CD14-positive monocyte (primary cell): Measurements from ENCODE around the gene OR6K3. TPM values are rescaled to one million over a fixed set of nuclear protein-coding genes. Genes with fewer than 3 reads are reported as not detected.
"Not testable (repeated sequence)": the region's sequence is repeated elsewhere in the genome, so short reads cannot be mapped to it uniquely, and the experiment has no call there.

Source experiments
- DNase-seq, 3 donors: peaks; one replicate each; pipeline ENCODE4 v3.0.0-alpha.2; 2011 to 2022
- H2AFZ ChIP-seq: 2 replicates; pipeline ENCODE4 v1.6.0; 2012; ENCODE audit warnings: mild to moderate bottlenecking, low read depth, low read length, inconsistent platforms; ENCODE audit not compliant: insufficient read depth, poor library complexity, severe bottlenecking
- H3K27ac ChIP-seq, 2 donors: 1 replicate in 1 of 2; 2 replicates in 1 of 2; pipeline ENCODE4 v1.5.1; 2012 to 2013; ENCODE audit warnings: low read length in 2 of 2, control low read depth in 1 of 2, inconsistent platforms in 1 of 2, low read depth in 1 of 2, mild to moderate bottlenecking in 1 of 2
- H3K27me3 ChIP-seq, 2 donors: one replicate each; pipeline versions ENCODE4 v1.6.0 to v1.6.1; 2011 to 2013; ENCODE audit warnings: low read length in 2 of 2; ENCODE audit not compliant: control insufficient read depth in 2 of 2, insufficient read depth in 2 of 2
- H3K36me3 ChIP-seq, 2 donors: replicated peaks in 1 of 2; 1 replicate in 1 of 2; 2 replicates in 1 of 2; pipeline versions ENCODE4 v1.5.1 to v1.6.1; 2012 to 2013; ENCODE audit warnings: low read length in 2 of 2, control low read depth in 1 of 2, inconsistent platforms in 1 of 2, mild to moderate bottlenecking in 1 of 2; ENCODE audit not compliant: insufficient read depth in 2 of 2, control insufficient read depth in 1 of 2
- H3K4me1 ChIP-seq, 2 donors: 1 replicate in 1 of 2; 2 replicates in 1 of 2; pipeline versions ENCODE4 v1.5.1 to v1.6.1; 2012 to 2013; ENCODE audit warnings: low read length in 2 of 2, control low read depth in 1 of 2, inconsistent platforms in 1 of 2, mild to moderate bottlenecking in 1 of 2, moderate library complexity in 1 of 2; ENCODE audit not compliant: insufficient read depth in 2 of 2, control insufficient read depth in 1 of 2
- H3K4me2 ChIP-seq: replicated peaks from 2 replicates; pipeline ENCODE3; 2012; ENCODE audit warnings: low read length, moderate library complexity, mild to moderate bottlenecking; ENCODE audit not compliant: poor library complexity, severe bottlenecking; ENCODE audit errors: extremely low read depth
- H3K4me3 ChIP-seq, 3 experiments: fragments of 200-600 bp in 1 of 3; sonication (generic) in 1 of 3; replicated peaks in 1 of 3; 1 replicate in 2 of 3; 2 replicates in 1 of 3; pipeline ENCODE4 v1.5.1; 2011 to 2013; ENCODE audit warnings: low read length in 3 of 3, mild to moderate bottlenecking in 3 of 3, control low read depth in 2 of 3, low read depth in 2 of 3, inconsistent platforms in 1 of 3, moderate library complexity in 1 of 3
- H3K79me2 ChIP-seq: 2 replicates; pipeline ENCODE4 v1.6.0; 2012; ENCODE audit warnings: mild to moderate bottlenecking, control low read depth, inconsistent platforms, low read length, moderate library complexity; ENCODE audit not compliant: insufficient read depth
- H3K9ac ChIP-seq: 2 replicates; pipeline ENCODE4 v1.6.0; 2017; ENCODE audit warnings: low read length, mild to moderate bottlenecking; ENCODE audit not compliant: insufficient read depth, poor library complexity, severe bottlenecking
- H3K9me3 ChIP-seq, 2 donors: replicated peaks in 1 of 2; 1 replicate in 1 of 2; 2 replicates in 1 of 2; pipeline versions ENCODE4 v1.5.1 to v1.6.1; 2012 to 2013; ENCODE audit warnings: low read length in 2 of 2, control low read depth in 1 of 2; ENCODE audit not compliant: control insufficient read depth in 1 of 2, insufficient read depth in 1 of 2
- H4K20me1 ChIP-seq: 2 replicates; pipeline ENCODE4 v1.6.0; 2012; ENCODE audit warnings: mild to moderate bottlenecking, low read length, control low read depth, moderate library complexity; ENCODE audit not compliant: insufficient read depth
- H3K27ac Mint-ChIP-seq, 7 donors: one replicate each; pipeline ENCODE4 v1.8.0; 2020; ENCODE audit warnings: mild to moderate bottlenecking in 7 of 7, mixed read lengths in 7 of 7, moderate library complexity in 6 of 7, inconsistent platforms in 2 of 7
- H3K27me3 Mint-ChIP-seq, 3 donors: one replicate each; pipeline ENCODE4 v1.8.0; 2021 to 2022; ENCODE audit warnings: low read depth in 3 of 3, mild to moderate bottlenecking in 3 of 3, mixed read lengths in 3 of 3, moderate library complexity in 3 of 3, inconsistent platforms in 1 of 3
- H3K36me3 Mint-ChIP-seq, 2 donors: one replicate each; pipeline ENCODE4 v1.8.0; 2020; ENCODE audit warnings: mixed read lengths in 2 of 2, inconsistent platforms in 1 of 2, mild to moderate bottlenecking in 1 of 2
- H3K4me1 Mint-ChIP-seq: one replicate; pipeline ENCODE4 v1.8.0; 2020; ENCODE audit warnings: mild to moderate bottlenecking, mixed read lengths
- H3K4me3 Mint-ChIP-seq, 2 donors: one replicate each; pipeline ENCODE4 v1.8.0; 2020; ENCODE audit warnings: mild to moderate bottlenecking in 2 of 2, mixed read lengths in 2 of 2, moderate library complexity in 1 of 2
- H3K9me3 Mint-ChIP-seq, 7 donors: one replicate each; pipeline ENCODE4 v1.8.0; 2020 to 2022; ENCODE audit warnings: mixed read lengths in 7 of 7, mild to moderate bottlenecking in 6 of 7, moderate library complexity in 6 of 7, inconsistent platforms in 2 of 7
- WGBS: methylation state at CpG from one replicate; pipeline ENCODE4 v1.1.5; 2013; ENCODE audit warnings: missing lambda C conversion rate; ENCODE audit not compliant: insufficient coverage; 5-methylcytosine and 5-hydroxymethylcytosine counted together
- intact Hi-C, 2 donors: fragments of 100-400 bp; cut with micrococcal nuclease; formaldehyde crosslinking; loops; one replicate each; pipeline versions ENCODE4 v1.15.0 to v1.15.1; 2023
- polyA plus RNA-seq, 3 donors: library from polyadenylated mRNA; depleted of rRNA in 1 of 3; unstranded in 2 of 3; stranded (reverse) in 1 of 3; fragments of 300-500 nt in 2 of 3; fragments of >200 nt in 1 of 3; fragmentation: Illumina TruSeq in 2 of 3; gene quantifications; 1 replicate in 2 of 3; 2 replicates in 1 of 3; pipeline ENCODE4 v1.2.3, GENCODE V29; 2012 to 2021
- TF ChIP-seq, protein P1 (sequence below): fragments of 200-600 bp; IDR thresholded peaks from one replicate; pipeline ENCODE4 v1.8.0; 2022; ENCODE audit warnings: antibody characterized with exemption, mild to moderate bottlenecking

OR6K3 gene
- polyA plus RNA-seq, 3 donors = not detected

- peaks cover 8% of the 10 kb centered on the region for H3K4me1 Mint-ChIP-seq
- H3K27ac ChIP-seq = no peak overlapping the region
- intact Hi-C loops = no loop called here
Measured at GRCh38 chr1:158689875-158690274, 30.6 kb downstream of the OR6K3 start.

DNA sequence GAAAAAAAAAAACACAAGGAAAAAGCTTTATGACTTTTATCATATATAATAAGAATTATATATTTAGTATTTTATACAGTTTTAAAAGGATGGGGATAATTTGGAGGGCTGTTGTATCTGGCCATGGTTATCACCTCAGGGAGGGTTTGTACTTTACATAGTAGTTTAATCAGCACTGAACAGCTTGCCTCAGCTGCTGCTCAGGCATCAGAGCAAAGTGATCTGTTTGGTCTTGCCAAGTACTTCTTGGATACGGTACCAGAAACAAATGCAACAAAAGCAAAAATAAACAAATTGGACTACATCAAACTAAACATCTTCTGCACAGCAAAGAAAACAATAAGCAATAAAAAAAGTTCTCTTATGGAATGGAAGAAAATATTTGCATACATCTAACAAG lies 31.4 kb downstream of the OR6K3 start:
- no peak overlapping the region for H3K4me3 Mint-ChIP-seq
- no peak overlapping the region for H3K27ac ChIP-seq
- peaks cover 0 to 1% (median 0%) of the 10 kb centered on the region in 3 donors for H3K27me3 Mint-ChIP-seq
- no peaks in the 10 kb centered on the region for H3K36me3 Mint-ChIP-seq
- intact Hi-C loops = no loop called here
- no peaks in the 10 kb centered on the region for H3K27me3 ChIP-seq
- no peaks in the 10 kb centered on the region for H3K79me2 ChIP-seq
- TF ChIP-seq, protein P1, sequence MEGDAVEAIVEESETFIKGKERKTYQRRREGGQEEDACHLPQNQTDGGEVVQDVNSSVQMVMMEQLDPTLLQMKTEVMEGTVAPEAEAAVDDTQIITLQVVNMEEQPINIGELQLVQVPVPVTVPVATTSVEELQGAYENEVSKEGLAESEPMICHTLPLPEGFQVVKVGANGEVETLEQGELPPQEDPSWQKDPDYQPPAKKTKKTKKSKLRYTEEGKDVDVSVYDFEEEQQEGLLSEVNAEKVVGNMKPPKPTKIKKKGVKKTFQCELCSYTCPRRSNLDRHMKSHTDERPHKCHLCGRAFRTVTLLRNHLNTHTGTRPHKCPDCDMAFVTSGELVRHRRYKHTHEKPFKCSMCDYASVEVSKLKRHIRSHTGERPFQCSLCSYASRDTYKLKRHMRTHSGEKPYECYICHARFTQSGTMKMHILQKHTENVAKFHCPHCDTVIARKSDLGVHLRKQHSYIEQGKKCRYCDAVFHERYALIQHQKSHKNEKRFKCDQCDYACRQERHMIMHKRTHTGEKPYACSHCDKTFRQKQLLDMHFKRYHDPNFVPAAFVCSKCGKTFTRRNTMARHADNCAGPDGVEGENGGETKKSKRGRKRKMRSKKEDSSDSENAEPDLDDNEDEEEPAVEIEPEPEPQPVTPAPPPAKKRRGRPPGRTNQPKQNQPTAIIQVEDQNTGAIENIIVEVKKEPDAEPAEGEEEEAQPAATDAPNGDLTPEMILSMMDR = no peak
- no peak overlapping the region for H2AFZ ChIP-seq
- no peak for DNase-seq
- no peaks in the 10 kb centered on the region for H4K20me1 ChIP-seq
- H3K9ac ChIP-seq = no peak overlapping the region
- no peaks in the 10 kb centered on the region for H3K36me3 ChIP-seq
- H3K4me3 ChIP-seq = no peak overlapping the region
- no peaks in the 10 kb centered on the region for H3K9me3 ChIP-seq
- H3K9me3 Mint-ChIP-seq = peaks cover 3 to 8% (median 7%) of the 10 kb centered on the region in 7 donors
- no peak overlapping the region for H3K27ac Mint-ChIP-seq
- H3K4me1 ChIP-seq = peaks cover 0 to 11% of the 10 kb centered on the region in 2 donors
- H3K4me2 ChIP-seq = no peak overlapping the region
- peaks cover 8% of the 10 kb centered on the region for H3K4me1 Mint-ChIP-seq
- WGBS = no CpG with 5 or more reads among the region's 1 CpG

More at GRCh38 chr1:158689875-158690274, 30.6 kb downstream of the OR6K3 start:
- H2AFZ ChIP-seq = no peak overlapping the region
- no peak overlapping the region for H3K9ac ChIP-seq
- no peaks in the 10 kb centered on the region for H4K20me1 ChIP-seq
- no peaks in the 10 kb centered on the region for H3K36me3 Mint-ChIP-seq
- TF ChIP-seq, protein P1 = no peak
- no peak overlapping the region for H3K4me3 ChIP-seq
- peaks cover 3 to 8% (median 7%) of the 10 kb centered on the region in 7 donors for H3K9me3 Mint-ChIP-seq
- H3K27ac Mint-ChIP-seq = no peak overlapping the region
- peaks cover 0 to 11% of the 10 kb centered on the region in 2 donors for H3K4me1 ChIP-seq
- no peak overlapping the region for H3K4me2 ChIP-seq
- H3K4me3 Mint-ChIP-seq = no peak overlapping the region
- no peaks in the 10 kb centered on the region for H3K9me3 ChIP-seq
- no peaks in the 10 kb centered on the region for H3K36me3 ChIP-seq
- peaks cover 0 to 1% (median 0%) of the 10 kb centered on the region in 3 donors for H3K27me3 Mint-ChIP-seq
- H3K79me2 ChIP-seq = no peaks in the 10 kb centered on the region
- no peak for DNase-seq
- H3K27me3 ChIP-seq = peaks cover 0 to 3% of the 10 kb centered on the region in 2 donors

GRCh38 chr1:158688343-158688742 lies 32.2 kb downstream of the OR6K3 start:
- H3K4me1 Mint-ChIP-seq, H2AFZ ChIP-seq, H3K27me3 Mint-ChIP-seq, H3K36me3 Mint-ChIP-seq, H4K20me1 ChIP-seq, H3K27ac ChIP-seq, H3K4me2 ChIP-seq, H3K4me3 Mint-ChIP-seq, H3K27ac Mint-ChIP-seq, H3K4me3 ChIP-seq, H3K36me3 ChIP-seq, H3K9me3 Mint-ChIP-seq, intact Hi-C loops, H3K9me3 ChIP-seq, DNase-seq, H3K79me2 ChIP-seq, H3K9ac ChIP-seq, H3K27me3 ChIP-seq: not testable (repeated sequence)
- WGBS = no CpG with 5 or more reads among the region's 1 CpG
- H3K4me1 ChIP-seq = peaks cover 0 to 11% of the 10 kb centered on the region in 2 donors
